Non-pigmented ciliary epithelial cell (primary cell): Measurements from ENCODE around the gene ORC1.

Experiments
- DNase-seq: peaks from one replicate; pipeline ENCODE4 v3.0.0-alpha.2; 2010; ENCODE audit warnings: low read depth

Gene ORC1

DNA sequence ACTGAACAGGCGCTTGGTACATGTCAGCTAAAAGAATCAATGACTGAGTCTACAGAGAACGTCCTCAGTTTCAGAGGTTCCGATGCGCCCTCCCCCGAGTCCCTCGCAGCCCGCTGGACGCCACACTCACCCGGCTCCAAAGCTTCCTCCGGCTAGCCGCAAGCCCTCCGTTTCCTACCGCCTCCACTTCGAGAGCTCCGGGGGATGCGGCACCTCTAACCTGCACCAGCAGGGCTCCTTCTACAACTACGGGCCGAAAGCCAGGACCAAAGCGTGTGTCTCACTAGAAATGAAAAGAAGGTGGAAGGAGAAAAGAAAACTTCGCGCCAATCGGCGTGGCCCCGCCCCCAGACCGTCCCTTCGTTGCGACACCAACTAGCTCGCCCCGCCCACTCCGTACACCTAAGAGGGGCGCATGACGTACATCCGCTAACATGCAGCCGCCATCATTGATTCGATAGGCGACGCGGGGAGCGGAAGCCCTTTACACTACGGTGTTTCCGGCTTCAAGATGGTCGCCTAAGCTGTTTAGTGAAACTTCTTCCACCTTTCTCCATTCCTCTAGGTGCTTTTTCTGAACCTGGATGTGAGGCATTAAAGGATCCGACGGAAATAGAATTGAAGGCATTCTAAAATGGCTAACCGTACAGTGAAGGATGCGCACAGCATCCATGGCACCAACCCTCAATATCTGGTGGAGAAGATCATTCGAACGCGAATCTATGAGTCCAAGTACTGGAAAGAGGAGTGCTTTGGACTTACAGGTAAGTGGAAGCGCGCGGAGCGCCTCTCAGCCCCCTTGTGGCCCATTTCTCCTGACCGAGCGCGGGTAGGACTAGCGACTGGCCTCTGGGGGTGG is at the start of gene ORC1, which contains the start of gene PRPF38A:
ORC1 (minus strand) TSS at position 308 of the 859 bp plus-strand sequence. CDS start 2,200 bp downstream, outside the sequence.
PRPF38A (plus strand) TSS at position 487 of the 859 bp plus-strand sequence; CDS start at position 635, 148 bp downstream.
- DNase-seq, result peak; percentile 89

DNA sequence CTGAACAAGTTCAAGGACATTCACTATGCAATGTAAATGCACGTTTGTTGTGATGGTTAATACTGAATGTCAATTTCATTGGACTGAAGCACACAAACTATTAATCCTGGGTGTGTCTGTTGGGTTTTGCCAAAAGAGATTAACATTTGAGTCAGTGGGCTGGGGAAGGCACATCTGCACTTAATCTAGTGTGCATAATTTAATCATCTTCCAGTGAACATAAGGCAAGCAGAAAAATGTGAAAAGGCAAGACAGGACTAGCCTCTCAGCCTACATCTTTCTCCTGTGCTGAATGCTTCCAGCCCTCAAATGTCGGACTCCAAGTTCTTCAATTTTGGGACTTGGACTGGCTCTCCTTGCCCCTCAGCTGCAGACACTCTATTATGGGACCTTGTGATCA is 40.2 kb upstream of the ORC1 start:
- DNase-seq, result no peak

DNA sequence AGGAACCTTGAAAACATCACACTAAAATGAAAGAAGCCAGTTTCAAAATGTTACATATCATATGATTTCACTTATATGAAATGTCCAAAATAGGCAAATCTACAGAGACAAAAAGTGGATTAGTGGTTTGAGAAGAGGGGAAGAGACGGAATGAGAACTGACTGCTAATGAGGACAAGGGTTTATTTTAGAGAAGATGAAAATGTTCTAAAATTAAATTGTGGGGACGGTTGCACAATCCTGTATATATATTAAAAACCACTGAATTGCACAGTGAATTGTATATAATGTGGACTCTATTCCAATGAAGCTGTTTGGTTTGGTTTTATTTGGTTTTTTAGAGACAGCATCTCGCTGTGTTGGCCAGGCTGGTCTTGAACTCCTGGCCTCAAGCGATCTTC is 35.8 kb upstream of the ORC1 start:
- no peak for DNase-seq

DNA sequence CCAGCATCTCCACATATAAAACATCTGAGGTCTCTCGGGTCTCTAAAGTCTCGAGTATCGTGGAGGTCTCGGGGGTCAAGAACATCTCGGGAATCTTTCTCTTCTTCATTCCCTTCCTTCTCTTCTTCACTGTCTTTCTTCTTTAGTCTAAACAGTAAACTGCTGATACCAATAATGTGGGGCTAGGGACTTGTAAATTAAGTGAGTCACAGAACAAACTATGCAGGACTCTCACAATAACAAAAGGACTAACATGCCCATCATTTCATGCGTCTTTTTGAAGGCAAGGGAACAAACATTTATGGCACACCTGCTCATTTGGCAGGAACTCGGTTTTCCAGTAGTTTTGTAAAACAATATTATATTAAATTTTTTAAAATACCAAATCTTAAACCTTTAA is 32.6 kb upstream of the ORC1 start:
- DNase-seq, result no peak

DNA sequence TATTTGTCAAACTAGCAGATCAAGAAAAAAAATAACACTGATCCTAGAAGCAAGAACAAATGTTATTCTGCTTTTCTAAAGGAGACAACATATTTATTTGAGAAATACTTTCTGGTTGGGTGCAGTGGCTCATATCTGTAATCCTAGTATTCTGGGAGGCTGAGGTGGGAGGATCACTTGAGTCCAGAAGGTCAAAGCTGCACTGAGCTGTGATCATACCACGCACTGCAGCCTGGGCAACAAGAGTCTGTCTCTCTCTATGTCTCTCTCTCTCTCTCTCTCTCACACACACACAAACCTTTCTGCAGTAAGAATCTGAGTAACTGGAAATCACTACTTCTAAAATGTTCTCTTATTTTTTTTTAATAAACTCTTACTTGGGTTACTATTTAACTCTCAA is 31.4 kb upstream of the ORC1 start:
- DNase-seq, result no peak

DNA sequence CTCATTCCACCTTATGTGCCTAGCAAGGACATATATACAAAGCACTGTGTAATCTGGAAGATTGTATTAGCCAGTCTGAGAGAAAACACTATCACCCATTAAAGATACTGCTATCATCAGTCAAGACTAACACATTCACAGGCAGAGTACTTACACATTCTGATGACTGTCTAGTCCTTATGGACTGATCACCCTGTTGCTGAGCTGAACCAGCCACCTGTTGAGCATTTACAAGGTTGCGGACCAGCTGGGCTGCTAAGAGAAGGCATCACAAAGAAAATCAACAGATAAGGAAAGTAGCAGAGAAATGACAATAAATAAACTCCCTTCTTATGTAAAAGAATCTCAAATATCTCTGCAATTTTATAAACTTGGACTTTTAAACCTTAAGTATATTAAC is 31.0 kb upstream of the ORC1 start:
- DNase-seq, result no peak

DNA sequence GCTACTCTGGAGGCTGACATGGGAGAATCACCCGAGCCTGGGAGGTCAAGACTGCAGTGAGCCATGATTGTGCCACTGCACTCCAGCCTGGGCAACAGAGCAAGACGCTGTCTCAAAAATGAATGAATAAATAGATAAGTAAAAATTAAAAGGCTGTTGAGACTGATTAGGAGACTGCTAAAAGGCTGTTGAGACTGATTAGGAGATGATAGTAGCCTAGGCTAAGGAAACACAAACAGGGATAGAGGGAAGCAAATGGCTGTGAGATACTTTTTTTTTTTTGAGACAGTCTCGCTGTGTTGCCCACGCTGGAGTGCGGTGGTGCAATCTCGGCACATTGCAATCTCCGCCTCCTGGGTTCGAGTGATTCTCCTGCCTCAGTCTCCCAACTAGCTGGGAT is 28.6 kb upstream of the ORC1 start:
- no peak for DNase-seq

DNA sequence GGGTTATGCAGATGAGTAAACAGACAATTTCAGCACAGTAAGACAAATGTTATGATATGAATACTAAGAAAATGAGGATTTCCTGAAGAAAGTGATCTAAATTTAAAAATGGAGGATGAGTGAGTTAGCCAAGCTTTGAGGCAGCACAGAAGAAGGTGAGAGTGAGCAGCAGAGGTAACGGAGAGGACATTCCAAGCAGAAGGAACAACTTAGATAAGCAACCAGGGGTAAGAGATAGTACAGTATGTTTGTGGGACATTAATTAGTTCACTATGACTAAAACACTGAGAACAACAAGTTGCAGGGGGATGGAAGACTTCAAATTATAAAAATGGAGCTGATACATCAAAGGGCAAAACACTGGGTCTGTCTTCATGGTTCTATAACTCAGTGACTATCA is 22.9 kb upstream of the ORC1 start:
- no peak for DNase-seq

DNA sequence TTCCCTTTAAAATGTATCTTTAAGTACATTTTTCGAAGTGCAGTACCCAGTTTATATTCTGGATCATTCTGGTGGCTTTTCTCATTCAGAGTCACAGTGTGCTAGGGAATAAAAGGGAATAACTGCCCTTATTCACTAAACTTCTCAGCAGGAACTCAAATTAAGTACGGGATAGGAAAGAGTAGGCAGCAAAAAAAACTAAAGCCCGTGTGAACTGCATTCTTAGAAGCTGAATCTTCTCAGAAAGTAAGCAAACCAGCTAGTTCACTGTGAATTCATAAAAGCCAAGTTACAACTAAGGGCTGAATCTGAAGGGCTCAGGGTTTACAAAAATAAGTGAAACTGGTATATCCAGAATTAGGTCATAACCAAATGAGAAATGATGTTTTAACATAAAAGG is 22.1 kb upstream of the ORC1 start:
- peak; percentile 47 for DNase-seq

DNA sequence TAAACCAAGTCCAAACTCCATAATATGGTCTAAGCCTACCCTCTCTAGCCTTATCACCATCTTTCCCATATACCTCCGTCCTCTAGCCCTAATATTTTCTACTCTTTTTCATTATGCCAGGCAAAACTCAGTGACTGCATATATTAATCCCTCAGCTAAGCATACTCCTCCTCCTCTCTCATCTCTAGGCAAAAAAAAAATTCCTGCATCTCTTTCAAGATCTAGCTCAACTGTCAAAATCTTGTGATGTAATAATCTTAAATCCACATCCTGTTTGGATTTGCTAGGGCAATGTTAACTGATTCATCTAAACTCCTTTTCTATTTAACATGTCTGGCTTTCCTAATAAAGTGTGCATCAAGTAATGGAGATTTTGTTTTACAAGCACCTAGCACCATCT is 20.6 kb upstream of the ORC1 start:
- no peak for DNase-seq

DNA sequence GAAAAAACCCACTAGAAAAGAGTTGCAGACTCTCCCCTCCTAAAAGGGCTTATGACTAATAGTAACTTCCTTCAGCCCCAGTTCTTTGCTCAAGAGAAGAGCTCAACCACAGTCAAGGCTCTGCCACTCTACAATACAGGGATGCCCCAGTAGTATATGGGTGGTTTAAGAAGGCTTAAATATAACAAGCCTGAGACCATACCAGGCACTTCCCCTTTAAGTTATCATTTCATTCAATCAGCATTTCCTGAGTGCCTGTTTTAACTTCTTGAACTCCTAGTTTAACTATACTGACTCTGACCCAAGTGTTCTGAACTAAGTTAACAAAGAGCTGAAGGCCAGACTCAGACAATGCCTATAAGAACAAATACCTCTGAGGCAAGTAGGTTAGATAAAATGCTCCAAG is 20.0 kb upstream of the ORC1 start:
- no peak for DNase-seq

DNA sequence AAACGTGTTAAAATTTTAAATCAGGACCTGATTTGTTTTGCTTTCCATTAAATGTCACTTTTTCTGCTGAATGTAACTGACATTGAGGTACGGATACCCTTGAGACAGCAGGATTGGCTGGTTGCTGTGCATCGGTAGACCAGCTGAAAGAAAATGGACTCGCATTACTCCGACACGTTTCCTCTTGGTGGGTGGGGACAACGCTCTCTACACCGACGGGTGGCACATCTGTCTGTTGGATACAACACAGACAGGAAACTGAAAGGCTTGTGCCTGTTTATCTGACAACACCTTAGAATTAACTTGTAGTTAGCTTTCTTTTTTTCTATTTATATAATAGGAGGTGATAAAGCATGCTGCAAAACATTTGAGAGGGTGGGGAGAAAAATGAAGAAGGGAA is 19.5 kb upstream of the ORC1 start:
- DNase-seq, result no peak

DNA sequence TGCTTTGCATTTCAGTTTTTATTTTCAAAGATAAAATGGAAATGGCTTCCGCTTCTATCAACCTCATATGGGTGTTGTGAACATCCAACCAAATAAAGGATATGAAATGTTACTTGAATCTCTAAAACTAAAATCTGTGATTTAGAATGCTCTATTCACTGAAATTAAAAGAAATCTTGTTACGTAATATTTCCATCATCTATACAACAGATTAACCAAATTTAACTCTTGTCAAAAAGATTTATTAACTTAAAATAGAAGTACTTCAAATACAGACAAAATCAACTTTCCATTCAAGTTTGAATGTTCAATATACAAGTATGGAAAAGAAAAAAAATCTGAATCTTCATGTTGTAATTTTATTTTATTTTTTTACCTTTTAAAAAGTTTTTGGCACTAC is 18.8 kb upstream of the ORC1 start:
- no peak for DNase-seq

DNA sequence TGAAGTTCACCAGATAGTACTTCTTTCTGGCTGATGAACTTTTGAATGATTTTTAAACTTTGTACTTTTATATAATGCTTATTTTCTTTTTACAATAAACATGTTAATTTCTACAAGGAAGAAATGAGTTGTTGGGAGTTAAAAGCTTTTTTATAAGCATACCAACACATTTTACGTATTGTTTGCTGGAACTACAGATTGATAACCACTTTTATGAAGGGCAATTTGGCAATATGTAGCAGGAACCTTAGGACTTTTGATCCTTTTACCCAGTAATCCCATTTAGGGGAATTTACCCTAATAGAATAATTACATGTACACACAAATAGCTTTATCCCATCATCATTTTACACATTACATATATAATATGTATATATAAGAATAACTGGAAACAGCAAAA is 16.5 kb upstream of the ORC1 start:
- no peak for DNase-seq

DNA sequence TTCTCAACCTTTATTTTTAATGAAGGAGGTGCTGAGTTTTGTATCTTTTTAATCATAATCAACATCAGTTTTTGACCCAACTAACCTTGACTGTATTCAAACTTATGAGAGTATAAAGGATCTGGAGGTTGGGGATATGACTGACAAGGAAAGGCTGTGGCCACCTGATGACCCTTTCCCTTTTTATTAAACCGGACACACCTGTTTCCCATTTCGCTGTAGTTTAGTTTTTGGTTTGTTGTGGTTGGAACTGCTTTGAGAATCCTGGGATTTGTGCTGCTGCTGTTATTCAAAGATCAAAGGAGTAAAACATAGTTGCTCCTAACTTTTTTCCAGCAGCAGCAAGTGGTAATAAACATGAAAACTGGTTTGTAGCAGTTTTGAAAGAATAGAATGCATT is 12.6 kb upstream of the ORC1 start:
- no peak for DNase-seq

DNA sequence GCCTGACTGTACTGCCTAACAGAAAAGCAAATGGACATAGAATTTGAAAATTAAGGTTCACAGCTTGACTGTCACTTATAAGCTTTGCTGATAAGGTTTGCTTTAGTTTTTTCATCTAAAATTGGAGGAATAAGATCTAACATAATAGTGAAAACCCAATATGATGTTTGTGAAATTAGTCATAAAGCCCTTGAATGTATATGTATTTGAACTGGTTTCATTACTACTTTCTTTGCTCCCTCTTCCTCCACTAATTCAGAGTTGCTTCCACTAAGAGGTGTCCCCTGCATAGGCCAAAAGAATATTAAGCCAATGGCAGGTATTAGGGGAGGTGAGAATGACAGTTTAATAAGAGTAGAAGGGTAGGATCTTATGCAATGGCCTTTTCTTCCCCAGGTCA is 10.7 kb upstream of the ORC1 start:
- no peak for DNase-seq

DNA sequence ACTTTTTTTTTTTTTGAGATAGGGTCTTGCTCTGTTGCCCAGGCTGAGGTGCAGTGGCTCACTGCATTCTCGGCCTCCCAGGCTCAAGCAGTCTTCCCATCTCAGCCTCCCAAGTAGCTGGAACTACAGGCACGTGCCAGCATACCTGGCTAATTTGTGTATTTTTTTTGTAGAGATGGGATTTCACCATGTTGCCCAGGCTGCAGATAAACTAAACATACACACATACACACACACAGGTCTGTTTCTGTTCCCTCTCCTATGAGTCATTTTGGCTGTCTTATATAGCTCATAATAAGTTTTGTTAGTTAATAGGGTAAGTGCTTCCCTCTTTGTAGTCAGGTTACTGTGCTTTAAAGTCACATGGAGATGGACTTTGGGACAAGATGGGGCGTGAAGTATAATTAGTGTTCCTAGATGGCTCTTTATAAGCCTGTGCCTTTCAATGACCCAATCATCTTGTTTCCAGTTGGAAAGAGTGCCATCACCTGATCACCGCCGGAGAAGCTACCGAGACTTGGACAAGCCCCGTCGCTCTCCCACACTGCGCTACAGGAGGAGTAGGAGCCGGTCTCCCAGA is 9.3 kb upstream of the ORC1 start:
- no peak for DNase-seq

DNA sequence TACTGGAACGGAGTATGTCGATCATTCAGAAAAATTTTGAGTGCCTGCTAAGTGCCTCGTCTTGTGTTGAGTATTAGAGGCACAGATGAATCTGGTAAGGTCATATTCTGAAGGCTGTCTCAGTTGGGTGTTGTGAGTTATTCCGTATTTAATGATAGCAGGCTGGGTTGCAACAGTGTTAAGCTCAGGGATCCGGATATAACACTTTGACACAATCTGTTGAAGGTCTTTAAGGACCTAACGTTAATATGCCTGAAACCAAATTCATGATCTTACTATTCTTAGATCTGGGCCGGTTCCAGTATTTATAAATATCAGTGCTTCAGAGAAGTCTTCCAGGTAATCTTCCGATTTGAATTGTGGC is 734 bp upstream of the ORC1 start:
- no peak for DNase-seq

DNA sequence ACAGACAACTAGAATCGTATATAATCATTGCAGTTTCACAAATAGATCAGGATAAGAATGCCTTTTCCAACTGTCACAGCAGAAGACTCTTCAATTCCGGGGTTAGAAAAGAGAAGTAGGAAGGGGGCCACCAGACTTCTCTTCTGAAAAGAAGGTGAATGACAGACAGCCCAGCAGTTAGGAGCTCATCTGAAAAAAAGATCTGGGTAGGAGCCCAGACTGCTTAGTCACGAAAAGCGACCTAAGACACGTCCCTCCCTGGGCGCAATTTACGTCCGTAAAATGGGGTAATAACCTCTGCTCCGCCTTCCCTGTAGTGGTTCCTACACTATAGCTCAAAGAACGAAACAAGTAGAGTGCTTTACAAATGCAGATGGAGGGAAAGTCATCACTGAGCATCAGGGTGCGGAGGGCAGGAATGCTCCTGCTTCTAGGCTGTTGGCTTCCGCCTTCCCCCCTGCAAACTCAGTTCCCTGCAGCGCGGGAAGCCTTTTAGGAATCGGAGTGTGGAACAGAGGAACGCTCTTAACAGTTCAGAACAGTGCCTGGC is 582 bp downstream of the ORC1 start:
- no peak for DNase-seq

DNA sequence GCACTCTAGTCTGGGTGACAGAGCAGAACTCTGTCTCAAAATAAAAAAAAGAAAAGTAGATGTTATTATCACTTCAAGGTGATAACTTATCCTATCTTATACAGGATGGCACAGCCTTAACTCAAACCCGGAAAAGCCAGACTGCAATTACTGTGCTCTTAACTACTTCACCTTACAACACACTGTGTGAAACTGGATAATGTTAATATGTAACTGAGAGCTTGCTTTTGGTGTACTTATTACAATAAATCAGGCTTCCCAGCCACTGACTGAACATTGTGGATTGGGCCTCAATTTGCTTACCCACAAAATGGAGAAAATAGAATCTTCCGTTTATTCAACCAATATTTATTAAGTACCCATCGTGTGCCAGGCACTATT is 1.4 kb downstream of the ORC1 start:
- DNase-seq, result no peak

DNA sequence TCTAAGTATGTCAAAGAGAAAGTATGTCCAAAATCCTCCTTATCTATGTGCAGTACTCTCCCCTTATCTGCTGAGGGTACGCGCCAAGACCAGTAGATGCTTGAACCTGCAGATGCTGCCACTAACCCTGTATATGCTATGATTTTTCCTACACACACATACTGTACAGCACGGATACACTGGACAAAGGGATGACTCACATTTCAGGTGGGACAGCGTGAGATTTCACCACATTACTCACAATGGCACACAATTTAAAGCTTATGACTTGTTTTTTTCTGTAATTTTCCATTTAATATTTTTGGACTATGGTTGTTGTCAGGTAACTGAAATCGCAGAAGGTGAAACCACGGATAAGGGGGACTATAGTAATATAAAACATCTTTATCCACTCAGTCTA is 4.1 kb downstream of the ORC1 start:
- no peak for DNase-seq

DNA sequence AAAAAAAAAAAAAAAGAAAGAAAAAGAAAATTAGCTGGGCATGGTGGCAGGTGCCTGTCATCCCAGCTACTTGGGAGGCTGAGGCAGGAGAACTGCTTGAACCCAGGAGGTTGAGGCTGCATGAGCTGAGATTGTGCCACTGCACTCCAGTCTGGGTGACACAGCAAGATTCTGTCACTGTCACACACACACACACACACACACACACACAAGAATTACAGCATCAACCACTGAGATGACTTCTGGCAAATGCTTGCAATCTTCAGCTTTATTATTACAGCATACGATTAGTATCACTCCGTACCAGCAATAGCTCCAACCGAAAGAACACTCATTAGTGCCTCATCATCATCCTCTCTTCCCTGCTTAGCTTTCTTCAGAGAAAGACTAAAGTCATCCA is 4.6 kb downstream of the ORC1 start:
- DNase-seq, result no peak

DNA sequence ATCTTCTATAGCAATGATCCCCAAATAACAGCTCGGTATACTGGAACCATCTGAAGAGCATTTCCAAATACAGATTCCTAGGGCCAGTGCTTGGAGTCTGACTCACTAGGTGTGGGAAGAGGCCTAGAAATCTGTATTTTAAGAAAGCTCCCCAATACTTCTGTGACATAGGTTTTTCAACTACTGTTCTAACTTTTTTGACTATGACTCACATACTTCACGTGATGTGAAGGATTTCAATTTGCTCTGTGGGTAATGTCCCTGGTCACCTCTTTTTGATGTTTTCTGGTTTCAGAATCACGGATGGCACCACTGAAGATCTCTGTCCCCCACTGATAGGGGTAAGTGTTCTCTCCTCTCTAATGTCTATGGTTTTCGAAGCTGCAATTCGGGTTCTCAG is 11.0 kb downstream of the ORC1 start:
- no peak for DNase-seq

DNA sequence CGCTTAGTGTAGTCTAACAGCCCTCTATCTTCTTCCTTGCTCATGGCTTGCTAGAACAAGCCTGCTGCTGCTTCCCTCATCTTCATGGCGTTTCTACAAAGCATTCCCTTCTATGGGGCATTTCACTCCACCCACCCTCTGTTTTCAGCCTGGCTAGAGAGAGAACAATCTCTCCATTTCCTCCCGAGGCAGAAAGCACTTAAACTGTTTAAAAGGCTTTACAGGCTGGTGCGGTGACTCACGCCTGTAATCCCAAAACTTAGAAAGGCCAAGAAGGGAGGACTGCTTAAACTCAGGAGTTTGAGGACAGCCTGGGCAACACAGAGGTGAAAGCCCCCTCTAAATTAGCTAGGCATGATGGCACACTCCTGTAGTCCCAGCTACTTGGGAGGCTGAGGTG is 17.8 kb downstream of the ORC1 start:
- DNase-seq, result no peak
